Posterior cingulate gyrus (tissue), 11 donors: ENCODE measurements around the gene FAM117B.

Experiments used
- DNase-seq, 10 donors: peaks; one replicate each; pipeline versions ENCODE4 v3.0.0 to v3.0.0-alpha.2; 2020 to 2021; ENCODE audit warnings: mixed read lengths in 3 of 10
- intact Hi-C: fragments of 100-400 bp; cut with DNase I; formaldehyde crosslinking; loops from one replicate; pipeline ENCODE4 v1.15.1; 2023

The FAM117B gene

DNA sequence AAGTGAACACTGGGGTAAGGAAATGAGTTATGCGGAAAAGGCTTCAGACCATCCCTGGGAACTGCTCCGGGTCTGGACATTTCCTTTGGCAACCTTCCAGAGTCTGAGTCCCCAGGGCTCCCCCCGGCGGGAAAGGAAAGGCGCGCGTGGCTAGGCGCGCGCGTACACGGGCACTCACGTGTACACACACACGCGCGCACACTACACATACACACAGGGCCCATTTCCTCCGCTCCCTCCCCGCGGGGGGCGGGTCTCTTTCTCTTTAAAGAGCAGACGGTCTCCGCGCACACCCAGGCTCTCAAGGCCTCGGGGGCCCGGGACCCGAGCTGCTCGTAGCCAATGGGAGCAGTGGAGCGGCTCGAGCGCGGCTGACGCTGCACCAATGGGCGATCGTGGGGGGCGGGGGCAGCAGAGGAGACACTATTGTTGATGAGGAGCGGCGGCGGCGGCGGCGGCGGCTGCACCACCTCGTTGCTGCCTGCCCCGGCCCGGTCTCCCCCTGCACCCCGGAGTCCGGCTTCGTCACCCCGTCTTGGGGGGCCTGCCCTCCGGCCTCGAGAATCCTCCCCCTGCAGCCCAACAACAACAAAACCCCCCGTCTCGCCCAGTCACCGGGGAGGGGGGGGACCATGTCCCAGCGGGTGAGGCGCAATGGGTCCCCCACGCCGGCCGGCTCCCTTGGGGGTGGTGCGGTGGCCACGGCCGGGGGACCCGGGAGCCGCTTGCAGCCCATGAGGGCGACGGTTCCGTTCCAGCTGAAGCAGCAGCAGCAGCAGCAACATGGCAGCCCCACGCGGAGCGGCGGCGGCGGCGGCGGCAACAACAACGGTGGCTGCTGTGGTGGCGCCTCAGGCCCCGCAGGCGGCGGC, at the start of gene FAM117B:
Gene FAM117B, plus strand, starts transcription at position 414 of the 872 bp plus-strand sequence. Its CDS starts 219 bp downstream, at position 633.
- peak; percentile 93 to 100 (median 98) for DNase-seq
- intact Hi-C loops = loop anchor here (5.0 to 10.0 kb wide), 3 partner anchors 47 to 383 kb away; partner anchors contain the start of gene BMPR2

GRCh38 chr2:202588647-202589581, 45.9 kb upstream of the FAM117B start:
- intact Hi-C loops = loop anchor here (5.0 kb wide), 1 partner anchor 43 kb away; the partner anchor contains the start of gene FAM117B
- peak in 7 of 10 donors; percentile 13 to 89 (median 58) for DNase-seq

DNA sequence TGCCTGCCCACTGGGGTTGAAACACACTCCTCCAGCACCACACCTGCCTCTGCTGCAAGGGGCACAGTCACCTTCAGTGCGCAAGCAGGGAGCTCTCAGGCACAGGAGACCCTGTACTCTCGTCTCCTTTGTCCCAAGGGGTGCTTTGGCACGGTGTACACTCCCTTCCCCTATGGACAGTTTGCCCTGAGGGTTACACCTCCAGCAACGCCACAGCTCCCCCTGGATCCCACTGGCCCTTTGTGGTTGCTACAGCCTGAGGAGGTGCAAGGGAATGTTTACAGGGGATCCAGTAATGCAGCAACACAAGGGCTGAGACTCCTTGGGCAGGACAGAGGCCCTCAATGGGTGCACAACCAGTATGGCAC, 45.2 kb upstream of the FAM117B start:
- no peak for DNase-seq
- intact Hi-C loops = loop anchor here (5.0 kb wide), 1 partner anchor 43 kb away; the partner anchor contains the start of gene FAM117B

DNA sequence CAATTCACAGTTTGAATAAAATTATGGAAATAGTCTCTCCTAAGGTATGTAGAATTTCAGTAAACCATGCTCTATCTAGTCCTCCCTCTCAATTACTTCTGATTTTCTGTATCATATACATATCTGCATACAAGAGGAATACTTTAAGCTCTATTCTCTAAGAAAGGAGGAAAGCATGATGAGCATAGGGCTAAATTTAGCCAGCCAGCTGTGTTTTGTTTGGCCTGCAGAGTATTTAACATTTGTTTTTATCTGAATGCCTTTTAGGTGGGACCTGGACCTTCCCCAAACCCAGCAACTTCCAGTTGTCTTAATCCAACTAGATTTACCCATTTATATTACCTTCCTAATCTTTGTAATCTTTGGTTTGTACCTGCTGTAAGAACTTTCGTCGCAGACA, 42.2 kb upstream of the FAM117B start:
- no peak for DNase-seq
- intact Hi-C loops = no loop called here

- no peak for DNase-seq
- intact Hi-C loops = no loop called here
Observed at GRCh38 chr2:202599105-202599504, 35.7 kb upstream of the FAM117B start.

- DNase-seq = no peak
- intact Hi-C loops = no loop called here
Observed at GRCh38 chr2:202599911-202600310, 34.9 kb upstream of the FAM117B start.

- intact Hi-C loops = no loop called here
- no peak for DNase-seq
Observed at GRCh38 chr2:202604699-202605098, 30.1 kb upstream of the FAM117B start.

- DNase-seq = no peak
- intact Hi-C loops = no loop called here
Observed at GRCh38 chr2:202605174-202605573, 29.6 kb upstream of the FAM117B start.

DNA sequence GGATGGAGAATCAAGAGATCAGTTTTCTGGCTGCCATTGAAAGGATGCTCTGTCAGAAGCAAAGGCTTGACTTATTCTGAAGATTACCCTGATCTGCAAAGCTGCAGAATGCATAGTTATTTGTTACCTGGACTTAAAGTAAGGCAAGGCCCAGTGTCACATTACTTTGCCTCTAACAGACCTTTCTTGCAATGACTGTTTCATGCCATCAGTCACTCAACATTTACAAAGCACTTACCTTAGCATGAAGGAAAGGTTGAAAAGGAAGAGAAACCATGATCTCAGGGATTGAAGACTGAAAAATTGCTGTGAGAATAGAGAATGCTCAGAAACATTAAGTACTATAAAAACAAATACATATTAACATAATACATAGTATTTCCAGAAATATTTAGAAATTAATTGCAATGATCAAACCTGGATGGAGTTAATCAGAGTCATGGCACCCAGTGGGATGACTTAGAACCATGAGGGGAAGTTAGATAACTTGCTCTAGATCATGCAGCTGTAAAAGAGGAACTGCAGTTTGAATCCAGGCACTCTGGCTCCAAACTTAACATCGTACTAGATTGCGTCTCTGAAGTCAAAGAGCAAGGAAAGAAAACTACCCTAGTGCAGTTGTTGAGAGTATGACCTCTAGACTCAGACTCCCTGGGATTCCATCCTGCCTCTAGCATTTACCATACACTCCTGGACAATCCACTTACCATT, 26.5 kb upstream of the FAM117B start:
- no peak for DNase-seq
- intact Hi-C loops = no loop called here

- no peak for DNase-seq
- intact Hi-C loops = no loop called here
Observed at GRCh38 chr2:202609381-202610145, 25.2 kb upstream of the FAM117B start.

DNA sequence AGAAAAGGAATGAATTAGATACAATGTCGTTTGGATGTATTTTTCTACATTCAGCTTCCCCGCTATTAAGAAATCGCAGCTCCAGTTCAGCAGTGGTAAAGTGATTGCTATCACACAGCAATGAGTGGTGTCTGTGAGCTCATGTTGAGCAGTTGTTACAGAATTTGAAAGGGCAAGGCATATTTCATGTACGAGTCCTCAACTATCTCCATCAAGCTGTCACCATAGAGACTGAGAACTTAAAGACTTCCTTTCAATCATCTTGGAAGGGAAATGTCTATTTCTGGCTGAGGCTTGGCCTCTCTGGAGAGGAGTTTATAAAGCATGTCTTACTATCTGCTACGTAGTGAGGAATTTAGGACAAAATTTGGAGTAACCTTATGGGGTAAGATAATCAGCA, 24.4 kb upstream of the FAM117B start:
- DNase-seq = no peak
- intact Hi-C loops = no loop called here

GRCh38 chr2:202612145-202612544, 22.6 kb upstream of the FAM117B start:
- DNase-seq = no peak
- intact Hi-C loops = no loop called here

DNA sequence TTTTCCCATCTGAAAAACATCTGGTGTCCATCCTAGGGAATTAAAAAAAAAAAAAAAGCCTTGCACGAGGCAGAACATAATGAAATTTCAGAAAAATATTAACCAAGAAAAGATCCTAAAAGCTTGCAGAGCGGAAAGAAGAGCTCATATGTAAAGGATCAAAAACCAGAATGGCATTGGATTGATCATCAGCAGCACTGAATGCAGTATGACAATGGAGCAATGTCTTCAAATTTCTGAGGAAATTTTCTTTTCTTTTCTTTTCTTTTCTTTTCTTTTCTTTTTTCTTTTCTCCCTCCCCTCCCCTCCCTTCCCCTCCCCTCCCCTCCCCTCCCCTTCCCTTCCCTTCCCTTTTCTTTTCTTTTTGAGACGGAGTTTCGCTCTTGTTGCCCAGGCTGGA, 21.3 kb upstream of the FAM117B start:
- DNase-seq = no peak
- intact Hi-C loops = no loop called here

DNA sequence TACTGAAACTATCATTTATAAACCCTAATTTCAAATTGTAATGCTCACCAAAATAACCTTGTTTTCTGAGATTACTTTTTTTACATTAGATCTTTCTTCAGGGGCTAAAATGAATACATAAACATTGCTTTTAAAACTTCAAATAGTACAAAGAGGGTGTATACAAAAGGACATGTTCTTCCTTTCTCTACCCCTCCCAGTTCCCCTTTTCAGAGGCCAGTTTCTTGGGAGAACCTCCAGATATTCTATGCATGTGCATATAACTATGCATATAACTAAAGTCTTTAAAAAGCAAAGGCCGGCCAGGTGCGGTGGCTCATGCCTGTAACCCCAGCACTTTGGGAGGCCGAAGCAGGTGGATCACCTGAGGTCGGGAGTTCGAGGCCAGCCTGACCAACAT, 10.6 kb upstream of the FAM117B start:
- intact Hi-C loops = no loop called here

GRCh38 chr2:202627042-202627441, 7.7 kb upstream of the FAM117B start:
- intact Hi-C loops = no loop called here
- DNase-seq = no peak

More for the DNA sequence above, 10.6 kb upstream of the FAM117B start:
- peak in 1 of 10 donors; percentile 53 for DNase-seq

DNA sequence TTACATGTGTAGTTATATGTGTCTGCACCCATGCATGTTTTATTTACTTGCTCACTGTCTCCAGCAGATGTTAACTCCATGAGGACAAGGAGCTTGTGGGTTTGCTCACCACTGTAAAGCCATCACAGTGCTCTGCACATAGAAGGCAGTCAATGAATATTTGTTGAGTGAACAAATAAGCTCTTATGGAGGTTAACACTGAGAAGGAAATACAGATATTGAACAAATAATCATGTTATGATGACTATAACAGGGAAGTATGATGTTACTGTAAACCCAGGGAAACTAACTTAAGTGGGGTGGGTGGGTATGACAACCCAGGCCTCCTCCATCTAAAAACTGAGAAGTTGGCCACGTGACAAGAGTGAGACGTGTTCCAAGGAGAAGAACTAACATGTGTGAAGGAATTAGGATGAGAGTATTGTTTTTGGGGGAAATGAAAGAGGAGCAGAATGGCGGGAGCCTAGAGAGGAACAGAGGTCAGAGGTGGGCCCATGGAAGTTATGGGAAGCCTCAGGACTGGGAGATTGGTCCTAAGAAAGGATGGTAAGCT, 6.0 kb upstream of the FAM117B start:
- intact Hi-C loops = no loop called here
- DNase-seq = no peak

GRCh38 chr2:202632682-202633290, 2.0 kb upstream of the FAM117B start:
- no peak for DNase-seq
- intact Hi-C loops = loop anchor here (5.0 to 10.0 kb wide), 2 partner anchors 45 to 258 kb away; partner anchors contain the start of gene BMPR2

DNA sequence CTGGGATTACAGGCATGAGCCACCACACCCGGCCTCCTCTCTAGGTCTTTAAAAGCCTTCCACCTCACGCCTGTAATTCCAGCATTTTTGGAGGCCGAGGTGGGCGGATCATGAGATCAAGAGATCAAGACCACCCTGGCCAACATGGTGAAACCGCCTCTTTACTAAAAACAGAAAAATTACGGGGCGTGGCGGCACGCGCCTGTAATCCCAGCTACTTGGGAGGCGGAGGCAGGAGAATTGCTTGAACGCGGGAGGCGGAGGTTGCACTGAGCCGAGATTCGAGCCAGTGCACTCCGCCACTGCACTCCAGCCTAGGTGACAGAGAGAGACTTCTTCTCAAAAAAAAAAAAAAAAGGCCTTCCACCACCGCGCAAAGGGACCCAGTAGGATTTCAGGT, 1.3 kb upstream of the FAM117B start:
- intact Hi-C loops = loop anchor here (5.0 to 10.0 kb wide), 2 partner anchors 46 to 259 kb away; partner anchors contain the start of gene BMPR2

More for the DNA sequence above, 1.3 kb upstream of the FAM117B start:
- peak in 1 of 10 donors; percentile 36 for DNase-seq
